Epithelial cell of proximal tubule (primary cell): ENCODE results near the gene MGAT3. TPM values are rescaled to one million over a fixed set of nuclear protein-coding genes. Genes with fewer than 3 reads are reported as not detected.
"Not testable (repeated sequence)": the region's sequence is repeated elsewhere in the genome, so short reads cannot be mapped to it uniquely, and the experiment has no call there.

ENCODE experiments used
- DNase-seq: peaks from one replicate; pipeline ENCODE4 v3.0.0-alpha.2; 2011; ENCODE audit warnings: low read depth
- H3K4me3 ChIP-seq: 2 replicates; pipeline ENCODE4 v1.5.1; 2011; ENCODE audit warnings: low read depth, mild to moderate bottlenecking, low read length
- total RNA-seq: library from RNA; depleted of rRNA; stranded (reverse); fragments of >200 nt; gene quantifications from 2 replicates; pipeline ENCODE4 v1.2.3, GENCODE V29; 2015
- TF ChIP-seq, protein P1 (sequence below): conservative IDR thresholded peaks from 2 replicates; pipeline ENCODE4 v1.5.1; 2012; ENCODE audit warnings: low read depth, mild to moderate bottlenecking, low read length

The MGAT3 gene
- total RNA-seq, 1 donor from 2014 or later = 2.4 TPM

DNA sequence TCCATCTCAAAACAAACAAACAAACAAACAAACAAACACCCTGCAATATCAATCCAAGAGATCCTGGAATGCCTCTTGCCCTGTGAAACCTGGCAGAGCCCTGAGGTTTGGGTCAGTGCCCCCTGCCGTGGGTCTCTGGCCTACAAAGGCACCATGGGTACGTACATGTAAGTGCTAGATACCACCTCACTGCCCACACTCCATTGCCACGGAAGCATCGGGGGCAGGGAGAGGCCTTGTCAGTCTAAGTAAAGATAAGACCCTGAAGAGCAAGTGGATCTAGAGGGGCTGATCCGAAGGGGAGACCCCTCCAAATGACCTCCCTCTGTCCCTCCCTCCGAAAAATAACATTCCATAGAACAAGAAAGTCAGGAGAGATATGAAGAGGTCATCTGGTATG is 43.3 kb downstream of the MGAT3 start:
- TF ChIP-seq, protein P1, sequence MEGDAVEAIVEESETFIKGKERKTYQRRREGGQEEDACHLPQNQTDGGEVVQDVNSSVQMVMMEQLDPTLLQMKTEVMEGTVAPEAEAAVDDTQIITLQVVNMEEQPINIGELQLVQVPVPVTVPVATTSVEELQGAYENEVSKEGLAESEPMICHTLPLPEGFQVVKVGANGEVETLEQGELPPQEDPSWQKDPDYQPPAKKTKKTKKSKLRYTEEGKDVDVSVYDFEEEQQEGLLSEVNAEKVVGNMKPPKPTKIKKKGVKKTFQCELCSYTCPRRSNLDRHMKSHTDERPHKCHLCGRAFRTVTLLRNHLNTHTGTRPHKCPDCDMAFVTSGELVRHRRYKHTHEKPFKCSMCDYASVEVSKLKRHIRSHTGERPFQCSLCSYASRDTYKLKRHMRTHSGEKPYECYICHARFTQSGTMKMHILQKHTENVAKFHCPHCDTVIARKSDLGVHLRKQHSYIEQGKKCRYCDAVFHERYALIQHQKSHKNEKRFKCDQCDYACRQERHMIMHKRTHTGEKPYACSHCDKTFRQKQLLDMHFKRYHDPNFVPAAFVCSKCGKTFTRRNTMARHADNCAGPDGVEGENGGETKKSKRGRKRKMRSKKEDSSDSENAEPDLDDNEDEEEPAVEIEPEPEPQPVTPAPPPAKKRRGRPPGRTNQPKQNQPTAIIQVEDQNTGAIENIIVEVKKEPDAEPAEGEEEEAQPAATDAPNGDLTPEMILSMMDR = no peak
- H3K4me3 ChIP-seq = no peak overlapping the region
- DNase-seq = no peak

DNA sequence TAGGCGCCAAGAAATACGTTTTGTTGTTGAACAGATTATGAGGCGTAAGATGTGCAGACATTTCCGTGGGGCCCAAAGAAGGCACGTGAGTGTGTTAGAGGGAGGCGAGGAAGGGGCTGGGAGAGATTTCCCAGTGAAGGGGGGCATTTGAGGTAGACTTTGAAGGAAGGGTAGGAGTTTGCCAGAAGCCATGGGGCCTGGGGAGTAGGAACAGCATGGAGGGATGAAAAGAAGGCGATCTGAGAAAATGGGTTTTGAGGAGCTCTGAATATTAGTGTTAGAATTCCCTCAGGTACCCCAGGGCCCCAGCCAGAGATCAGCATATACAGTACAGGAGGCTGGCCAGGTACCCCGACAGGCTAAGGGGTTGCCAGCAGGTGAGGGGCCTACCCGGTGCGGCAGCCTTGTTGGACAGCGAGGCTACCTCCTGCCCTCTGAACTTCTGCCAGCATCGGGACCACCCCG is 44.9 kb downstream of the MGAT3 start:
- TF ChIP-seq, protein P1 = no peak
- DNase-seq = no peak
- H3K4me3 ChIP-seq = peak overlapping the region; percentile 88

DNA sequence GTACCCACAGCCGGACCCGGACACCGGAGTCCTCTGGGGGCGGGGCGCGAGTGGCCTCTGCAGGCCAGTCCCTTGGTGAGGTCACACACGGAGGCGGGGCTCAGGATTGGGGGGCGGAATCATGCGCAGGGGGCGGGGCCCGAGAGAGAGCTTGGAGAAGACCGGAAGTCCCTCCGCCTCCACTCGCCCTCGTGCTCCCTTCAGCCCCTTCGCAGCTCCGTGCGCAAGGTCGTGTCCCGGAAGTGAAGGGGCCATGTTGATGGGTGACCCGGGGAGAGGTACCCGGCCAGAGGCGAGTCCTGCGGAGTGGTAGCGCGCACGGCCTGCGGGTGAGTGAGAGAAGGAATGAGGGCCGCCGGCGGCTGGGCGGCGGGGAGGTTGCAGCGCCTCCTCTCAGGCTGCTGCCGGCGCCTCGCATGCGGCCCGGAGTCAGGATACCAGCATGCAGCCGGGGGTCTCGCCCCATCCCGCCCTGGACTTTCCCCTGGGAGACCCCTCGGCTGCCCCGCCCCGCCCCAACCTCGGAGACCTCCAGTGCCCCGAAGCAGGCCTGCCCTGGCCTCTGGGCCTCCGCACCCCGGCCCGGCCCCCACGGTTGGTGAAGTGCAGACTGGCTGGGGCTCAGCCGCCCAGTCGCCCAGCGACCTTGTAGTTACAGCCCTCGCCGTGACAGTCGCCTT is 45.4 kb downstream of the MGAT3 start, which contains the start of gene MIEF1:
MIEF1 (plus strand) TSS at position 182 of the 680 bp plus-strand sequence. CDS start 9,005 bp downstream, outside the sequence.
- DNase-seq = no peak
- peak within 1 kb of the TSS; percentile 88 for H3K4me3 ChIP-seq
- TF ChIP-seq, protein P1 = no peak

DNA sequence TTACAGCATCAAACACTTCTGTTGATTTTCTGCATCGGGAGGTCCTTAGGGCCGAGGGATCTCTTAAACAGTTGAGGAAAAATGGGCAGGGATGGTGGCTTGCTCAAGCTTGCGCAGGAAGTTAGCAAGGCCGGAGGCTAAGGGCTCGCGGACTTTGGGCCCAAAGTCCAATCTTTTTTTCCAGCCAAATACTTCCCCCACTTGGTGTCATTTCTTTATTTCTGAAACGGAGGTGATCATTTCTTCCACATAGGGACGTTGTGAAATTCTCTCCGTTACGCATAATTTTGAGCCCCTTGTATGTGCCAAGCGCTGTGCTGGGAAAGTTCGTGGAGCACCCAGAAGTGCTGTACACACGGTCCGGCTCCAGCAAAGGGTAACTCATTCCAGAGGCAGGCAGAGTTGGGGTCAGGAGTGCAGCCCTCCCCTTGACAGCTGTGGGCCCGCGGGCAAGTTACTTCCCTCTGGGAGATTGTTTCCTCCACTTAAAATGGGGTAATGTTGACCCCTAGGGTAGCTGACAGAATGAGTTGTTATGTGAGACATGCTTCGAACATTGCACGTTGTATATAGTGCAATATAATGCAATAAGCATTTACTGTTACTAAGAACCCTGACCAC is 46.1 kb downstream of the MGAT3 start:
- peak overlapping the region; percentile 88 for H3K4me3 ChIP-seq
- DNase-seq = no peak
- TF ChIP-seq, protein P1 = no peak

DNA sequence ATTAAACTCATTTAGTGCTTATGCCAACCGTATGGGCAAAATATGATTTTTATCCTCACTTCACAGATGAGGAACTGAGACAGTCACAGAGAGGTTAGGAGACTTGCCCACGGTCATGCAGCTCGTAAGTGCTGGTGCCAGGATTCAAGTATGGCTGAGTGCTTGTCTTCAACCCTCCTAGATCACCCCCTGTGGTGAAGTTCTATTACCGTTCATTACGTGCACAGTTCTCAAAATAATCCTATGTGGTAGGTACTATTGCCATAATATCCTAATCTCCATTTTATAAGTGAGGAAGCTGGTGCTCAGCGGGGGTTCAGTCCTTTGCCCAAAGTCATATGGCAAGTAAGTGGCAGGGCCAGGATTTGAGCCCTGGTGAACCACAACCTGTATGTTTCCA is 46.8 kb downstream of the MGAT3 start:
- DNase-seq = no peak
- H3K4me3 ChIP-seq = peak overlapping the region; percentile 88
- TF ChIP-seq, protein P1 = no peak

DNA sequence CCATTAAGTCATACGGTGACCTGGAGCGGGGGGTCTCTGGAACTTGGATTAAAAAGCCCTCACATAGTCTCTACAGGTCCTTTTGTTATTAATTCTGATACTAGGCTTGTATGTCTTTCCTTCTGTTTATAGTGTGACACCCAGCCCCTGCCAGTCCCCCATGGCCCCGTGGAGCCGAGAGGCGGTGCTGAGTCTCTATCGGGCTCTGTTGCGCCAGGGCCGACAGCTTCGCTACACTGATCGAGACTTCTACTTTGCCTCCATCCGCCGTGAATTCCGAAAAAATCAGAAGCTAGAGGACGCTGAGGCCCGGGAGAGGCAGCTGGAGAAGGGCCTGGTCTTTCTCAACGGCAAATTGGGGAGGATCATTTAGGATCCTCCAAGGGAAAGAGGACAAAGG is 47.3 kb downstream of the MGAT3 start:
- TF ChIP-seq, protein P1 = no peak
- peak overlapping the region; percentile 88 for H3K4me3 ChIP-seq
- DNase-seq = no peak

DNA sequence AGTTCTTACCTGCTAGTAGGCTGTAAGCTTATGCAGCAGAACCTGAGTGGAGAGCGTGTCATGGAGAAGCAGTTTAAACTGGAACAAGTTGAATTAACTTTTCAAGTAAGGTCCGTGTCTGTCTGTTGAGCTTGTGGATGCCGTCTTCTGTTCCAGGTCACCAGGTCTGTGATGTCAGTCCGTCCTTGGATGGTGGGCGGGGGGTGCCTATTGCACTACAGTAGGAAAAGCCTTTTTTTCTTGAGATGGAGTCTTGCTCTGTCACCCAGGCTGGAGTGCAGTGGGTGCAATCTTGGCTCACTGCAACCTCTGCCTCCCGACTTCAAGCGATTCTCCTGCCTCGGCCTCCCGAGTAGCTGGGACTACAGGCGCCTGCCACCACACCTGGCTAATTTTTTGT is 50.2 kb downstream of the MGAT3 start:
- not testable (repeated sequence) for H3K4me3 ChIP-seq, DNase-seq
